Body of pancreas (tissue), 4 donors: Measurements from ENCODE around the gene NME5.

Experiments used
- CTCF ChIP-seq, 7 experiments: fragments of 450-650 bp in 4 of 7; fragments of 200-600 bp in 3 of 7; sonication (generic) in 3 of 7; IDR thresholded peaks; one replicate each; pipeline ENCODE4 v1.5.1; 2016 to 2019; ENCODE audit warnings: antibody characterized with exemption in 7 of 7
- POLR2A ChIP-seq, 3 donors: fragments of 450-650 bp; IDR thresholded peaks; one replicate each; pipeline ENCODE4 v1.6.1; 2016; ENCODE audit warnings: antibody characterized with exemption in 3 of 3, mild to moderate bottlenecking in 2 of 3

GRCh38 chr5:138102454-138103318 is 36.5 kb downstream of the NME5 start:
- TF ChIP-seq CTCF (IDR thresholded peaks at IDR 0.05) = no peak
- no peak for TF ChIP-seq POLR2A (IDR thresholded peaks at IDR 0.05)
